GM06990 (cell line): ENCODE results near the gene ADAM11.

ENCODE experiments used
- DNase-seq: peaks from one replicate; pipeline ENCODE4 v3.0.0-alpha.2; 2011; ENCODE audit not compliant: insufficient read length; ENCODE audit errors: extremely low read depth
- H3K27me3 ChIP-seq: replicated peaks from 2 replicates; pipeline ENCODE4 v1.6.0; 2011; ENCODE audit warnings: low read length; ENCODE audit not compliant: control insufficient read depth, insufficient read depth
- H3K36me3 ChIP-seq: 2 replicates; pipeline ENCODE4 v1.5.1; 2011; ENCODE audit warnings: low read length; ENCODE audit not compliant: control insufficient read depth, insufficient read depth
- H3K4me3 ChIP-seq: replicated peaks from 2 replicates; pipeline ENCODE4 v1.5.1; 2011; ENCODE audit warnings: low read depth, mild to moderate bottlenecking, control low read depth, low read length
- CTCF ChIP-seq: IDR thresholded peaks from 2 replicates; pipeline ENCODE4 v1.5.1; 2011; ENCODE audit warnings: low read length, control low read depth, mild to moderate bottlenecking, inconsistent platforms; ENCODE audit not compliant: insufficient read depth, poor library complexity, severe bottlenecking

Gene ADAM11

GRCh38 chr17:44795421-44795820 is 36.6 kb downstream of the ADAM11 start:
- Histone ChIP-seq H3K4me3 (no peak overlapping the region), H3K36me3 (no peaks in the 10 kb centered on the region), H3K27me3 (no peaks in the 10 kb centered on the region)
- DNase-seq: no peak
- no peak for TF ChIP-seq CTCF

- no peak for DNase-seq
- H3K27me3 ChIP-seq: no peaks in the 10 kb centered on the region
- no peaks in the 10 kb centered on the region for H3K36me3 ChIP-seq
- TF ChIP-seq CTCF: no peak
- H3K4me3 ChIP-seq: no peak overlapping the region
These were observed 37.1 kb downstream of the ADAM11 start for GRCh38 chr17:44795928-44796327.

GRCh38 chr17:44796731-44797130 is 37.9 kb downstream of the ADAM11 start:
- Histone ChIP-seq H3K4me3 (no peak overlapping the region), H3K36me3 (no peaks in the 10 kb centered on the region), H3K27me3 (no peaks in the 10 kb centered on the region)
- no peak for DNase-seq
- no peak for TF ChIP-seq CTCF

GRCh38 chr17:44797802-44798201 is 39.0 kb downstream of the ADAM11 start:
- TF ChIP-seq CTCF: no peak
- H3K27me3 ChIP-seq: no peaks in the 10 kb centered on the region
- no peaks in the 10 kb centered on the region for H3K36me3 ChIP-seq
- no peak for DNase-seq
- H3K4me3 ChIP-seq: no peak overlapping the region

GRCh38 chr17:44798356-44798755 is 39.6 kb downstream of the ADAM11 start:
- no peak for DNase-seq
- no peak overlapping the region for H3K4me3 ChIP-seq
- TF ChIP-seq CTCF: no peak
- H3K27me3 ChIP-seq: no peaks in the 10 kb centered on the region
- H3K36me3 ChIP-seq: no peaks in the 10 kb centered on the region

GRCh38 chr17:44801880-44802279 is 43.1 kb downstream of the ADAM11 start:
- Histone ChIP-seq H3K27me3 (no peaks in the 10 kb centered on the region), H3K4me3 (no peak overlapping the region), H3K36me3 (no peaks in the 10 kb centered on the region)
- DNase-seq: no peak
- TF ChIP-seq CTCF: no peak
